GM19467 (cell line): ENCODE data around the gene PLD5.
A peak's percentile ranks its signal among the peaks of the same experiment; 100 is the strongest.
"Not testable (repeated sequence)": the region's sequence is repeated elsewhere in the genome, so short reads cannot be mapped to it uniquely, and the experiment has no call there.

Source experiments
- ATAC-seq: cut with Tn5 transposase; IDR thresholded peaks from one replicate; pipeline ENCODE4 v1.9.1; 2021; ENCODE audit warnings: mild to moderate bottlenecking, moderate library complexity; ENCODE audit not compliant: unreplicated experiment

PLD5 gene

DNA sequence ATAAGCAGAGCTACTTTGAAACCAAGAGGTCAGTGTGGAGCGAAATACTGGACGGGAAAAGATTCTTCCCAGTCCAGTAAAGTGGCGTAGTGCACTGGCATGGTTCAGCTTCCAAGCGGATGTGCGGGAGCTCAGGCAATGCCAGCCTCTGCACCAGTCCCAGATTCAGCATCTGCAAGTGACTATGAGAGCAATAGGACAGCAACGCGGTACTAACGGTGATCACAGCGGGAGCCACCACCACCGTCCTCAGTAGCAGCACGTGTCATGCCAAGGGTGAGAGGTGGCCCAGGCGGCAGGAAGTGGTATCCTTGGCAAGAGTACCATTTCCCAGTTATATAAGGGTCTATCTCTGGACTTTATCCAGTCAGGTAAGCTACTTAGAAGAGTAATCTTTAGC lies 17.8 kb downstream of the PLD5 start:
- no peak for ATAC-seq

DNA sequence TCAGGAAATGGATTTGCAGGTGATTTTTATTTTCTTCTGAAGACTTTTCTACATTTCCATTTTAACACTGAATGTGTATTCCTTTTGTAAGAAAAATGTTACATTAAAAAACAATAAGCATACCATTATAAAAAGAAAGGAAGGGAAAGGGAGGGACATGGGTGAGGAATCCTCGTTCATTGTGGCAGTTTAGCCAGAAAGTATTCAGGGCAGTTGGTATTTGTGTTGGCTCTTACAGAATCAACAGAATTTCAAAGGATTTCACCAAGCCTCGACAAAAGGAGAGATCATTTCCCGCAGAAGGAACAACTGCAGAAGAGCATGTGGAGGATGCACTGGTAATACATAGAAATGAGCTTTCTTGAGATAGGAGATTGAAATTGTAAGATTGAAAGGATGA lies 35.0 kb downstream of the PLD5 start:
- ATAC-seq = no peak

DNA sequence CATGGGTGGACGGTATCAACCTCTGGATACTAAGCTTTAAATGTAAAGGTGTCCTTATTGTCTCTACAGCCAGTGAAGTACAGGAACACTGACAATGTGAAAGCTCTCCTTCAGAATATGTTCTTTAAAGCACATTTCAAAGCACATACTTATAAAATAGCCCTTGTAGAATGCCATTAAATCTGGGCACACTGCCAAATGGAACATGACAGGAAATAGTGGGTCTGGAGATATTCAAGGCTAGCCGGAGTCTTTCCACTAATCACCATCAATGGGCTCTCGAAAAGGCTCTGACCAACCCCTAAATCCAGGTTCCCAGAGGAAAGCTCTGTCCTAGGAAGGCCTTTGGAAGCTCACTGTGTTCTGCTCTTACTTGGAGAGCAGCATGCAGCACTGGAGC lies 46.6 kb downstream of the PLD5 start:
- ATAC-seq = no peak

DNA sequence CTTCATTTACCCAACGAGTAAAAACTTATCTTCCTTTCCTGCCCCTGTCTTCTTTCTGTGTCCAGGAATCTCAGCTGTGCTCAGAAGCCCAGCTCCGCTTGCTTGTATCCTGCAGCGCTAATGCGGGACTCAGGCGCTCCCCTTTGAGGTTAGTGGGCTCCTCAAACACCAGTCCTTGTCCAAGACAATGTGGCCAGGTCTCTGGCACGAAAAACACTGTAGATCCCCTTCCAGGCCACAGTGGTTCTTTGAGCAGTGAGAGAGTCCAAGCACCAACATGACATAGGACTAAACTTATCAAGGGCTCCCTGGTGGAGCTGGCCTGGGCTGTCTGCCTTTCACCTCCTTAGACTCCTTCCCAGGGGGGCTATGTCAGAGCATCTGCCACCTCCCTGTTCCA lies 53.7 kb downstream of the PLD5 start:
- ATAC-seq = no peak

DNA sequence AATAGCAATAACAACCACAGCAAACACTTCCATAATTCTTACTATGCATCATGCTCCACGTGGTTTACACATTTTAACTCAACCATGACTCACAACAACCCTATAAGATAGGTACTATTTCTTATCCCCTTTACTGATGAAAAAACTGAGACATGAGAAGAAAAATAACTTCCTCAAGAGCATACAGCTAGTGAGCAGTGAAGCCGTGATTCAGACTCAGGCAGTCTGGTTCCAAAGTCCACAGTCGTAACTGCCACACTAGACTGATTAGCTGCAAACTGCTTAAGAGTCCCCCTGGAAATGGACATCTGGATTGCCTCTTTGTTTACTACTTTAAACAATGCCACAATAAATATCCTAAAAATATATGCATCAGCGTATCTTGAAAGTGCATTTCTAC lies 55.7 kb downstream of the PLD5 start:
- no peak for ATAC-seq

DNA sequence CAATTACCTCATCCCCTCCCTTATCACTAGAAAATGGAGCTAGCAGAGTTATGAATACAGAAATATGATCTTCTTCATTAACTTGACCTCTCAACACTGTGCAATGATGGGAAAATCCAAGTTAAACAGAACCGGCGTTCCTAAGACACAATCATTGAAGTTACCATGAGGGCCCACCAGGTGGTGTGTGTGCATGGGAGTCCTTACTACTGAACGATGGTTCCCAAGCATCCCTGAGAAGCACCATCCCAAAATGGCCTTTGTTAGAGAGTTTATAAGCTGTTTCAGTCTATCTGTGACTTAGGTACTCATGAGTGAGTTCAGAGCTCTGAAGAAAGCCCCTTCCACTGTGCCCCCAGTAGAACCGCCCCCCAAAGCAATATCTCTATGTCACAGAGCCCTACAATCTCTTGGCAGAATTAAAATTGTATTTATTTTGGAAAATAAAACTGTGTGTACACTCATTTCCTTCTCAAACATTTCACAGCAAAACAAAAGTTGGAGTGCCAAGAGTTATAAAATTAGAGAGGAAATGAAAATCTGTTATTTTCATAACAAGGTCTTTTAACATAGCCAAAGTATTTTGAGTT lies 56.8 kb downstream of the PLD5 start:
- no peak for ATAC-seq

DNA sequence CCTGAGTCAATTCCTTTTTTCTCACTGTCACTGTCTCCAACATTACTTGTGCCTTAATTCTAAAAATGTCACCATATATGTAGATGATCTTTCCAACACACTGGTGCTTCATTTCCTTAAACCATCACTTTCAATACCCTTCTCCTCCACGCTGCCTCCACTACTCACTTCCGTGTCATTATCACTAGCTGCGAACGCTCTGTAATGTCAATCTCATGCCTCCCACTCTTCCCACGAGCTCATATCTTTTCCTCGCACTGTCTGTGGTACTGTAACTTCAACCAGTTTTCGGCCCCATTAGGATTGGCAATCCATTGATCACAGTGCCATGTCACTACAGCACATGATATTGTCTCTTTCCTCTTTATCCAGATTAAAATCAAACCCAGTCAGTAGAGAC lies 61.6 kb downstream of the PLD5 start:
- ATAC-seq = no peak

DNA sequence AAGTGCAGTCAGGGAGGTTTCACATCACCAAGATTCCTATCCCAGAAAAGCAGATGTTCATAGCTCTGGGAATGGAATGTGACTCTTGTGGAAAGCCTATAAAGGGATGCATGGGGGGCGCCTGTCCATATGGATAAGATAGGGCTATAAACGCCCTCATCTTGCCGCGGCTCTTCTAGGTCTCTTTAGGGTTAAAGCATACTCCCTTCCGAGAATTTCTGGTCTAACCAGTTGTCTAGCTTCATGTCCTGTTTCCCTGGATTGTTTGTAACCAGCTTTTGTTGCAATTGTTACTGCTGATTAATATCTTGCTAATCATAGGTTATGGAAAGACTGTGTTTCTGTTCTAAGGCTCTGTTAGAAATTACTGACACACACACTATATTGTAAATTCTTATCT lies 64.8 kb downstream of the PLD5 start:
- ATAC-seq = not testable (repeated sequence)

DNA sequence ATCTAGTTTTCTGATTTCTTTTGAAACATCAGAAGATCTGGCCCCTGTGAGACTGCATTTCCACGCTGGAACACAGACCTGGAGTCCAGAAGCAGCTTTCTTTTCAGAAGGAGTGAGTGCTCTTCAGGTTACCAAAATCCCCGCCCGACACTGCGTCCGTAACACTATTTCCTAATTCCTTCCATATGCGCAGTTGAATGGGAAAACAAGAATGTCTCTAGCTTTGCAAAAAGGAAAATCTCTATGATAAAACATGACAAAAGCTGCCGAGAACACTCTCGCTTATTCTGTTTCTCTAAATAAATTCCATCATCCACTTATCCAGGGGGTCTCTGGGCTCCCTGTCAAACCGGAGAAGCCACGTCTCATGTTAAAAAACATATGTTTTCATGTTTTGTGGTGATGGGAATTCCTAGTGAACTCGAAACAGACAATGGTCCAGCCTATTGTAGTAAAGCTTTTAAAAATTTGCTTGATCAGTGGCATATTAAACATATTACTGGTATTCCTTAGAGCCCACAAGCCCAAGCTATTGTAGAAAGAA lies 67.7 kb downstream of the PLD5 start:
- ATAC-seq = no peak

DNA sequence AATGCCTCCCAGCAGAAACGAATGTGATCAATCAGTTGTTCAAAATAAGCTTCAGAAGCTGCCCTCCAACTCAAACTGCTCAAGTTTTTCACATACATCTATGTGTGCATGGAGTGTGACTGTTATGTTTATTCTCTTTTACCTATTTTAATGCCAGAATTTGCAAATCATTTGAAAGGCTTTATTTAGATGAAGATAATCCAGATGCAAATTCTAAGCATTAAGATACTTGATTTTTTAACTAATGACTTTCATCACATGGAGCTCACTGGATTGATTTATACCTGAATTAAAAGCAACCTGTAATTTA lies 69.5 kb downstream of the PLD5 start:
- ATAC-seq = no peak

DNA sequence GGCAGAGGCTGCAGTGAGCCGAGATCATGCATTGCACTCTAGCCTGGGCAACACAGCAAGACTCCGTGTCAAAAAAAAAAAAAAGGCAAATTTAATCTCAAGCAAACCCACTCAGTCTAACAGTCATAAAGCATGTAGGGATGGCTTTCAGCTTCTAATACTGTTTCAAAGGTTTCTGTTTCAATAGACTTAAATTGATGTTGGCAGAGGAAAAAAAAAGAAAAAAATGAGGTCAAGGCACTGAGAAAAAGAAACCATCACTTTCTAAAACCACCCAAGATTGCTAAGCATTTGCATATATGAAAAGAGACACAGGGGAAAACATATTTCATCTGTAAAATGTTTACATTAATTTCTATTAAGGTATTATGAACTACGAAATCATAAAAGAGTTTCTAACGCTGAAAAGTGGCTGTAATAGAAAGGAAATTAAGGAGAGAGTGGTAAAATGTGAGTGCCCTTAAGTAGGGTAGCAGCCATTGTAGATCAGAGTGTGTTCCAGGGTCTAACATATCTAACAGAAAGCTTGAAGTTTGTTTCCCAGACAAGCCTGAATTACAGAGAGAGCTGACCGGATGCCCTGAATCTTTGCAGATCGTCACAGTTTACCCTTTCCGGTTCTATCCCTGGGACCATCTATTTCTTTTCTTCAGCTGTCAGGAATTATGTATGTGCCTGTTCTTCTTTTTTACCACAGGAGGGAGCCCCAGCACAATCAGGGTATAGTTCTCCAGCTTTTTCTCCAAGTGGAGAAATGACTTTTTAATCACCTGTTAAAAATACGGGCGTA lies 70.0 kb downstream of the PLD5 start:
- peak; percentile 60 for ATAC-seq

DNA sequence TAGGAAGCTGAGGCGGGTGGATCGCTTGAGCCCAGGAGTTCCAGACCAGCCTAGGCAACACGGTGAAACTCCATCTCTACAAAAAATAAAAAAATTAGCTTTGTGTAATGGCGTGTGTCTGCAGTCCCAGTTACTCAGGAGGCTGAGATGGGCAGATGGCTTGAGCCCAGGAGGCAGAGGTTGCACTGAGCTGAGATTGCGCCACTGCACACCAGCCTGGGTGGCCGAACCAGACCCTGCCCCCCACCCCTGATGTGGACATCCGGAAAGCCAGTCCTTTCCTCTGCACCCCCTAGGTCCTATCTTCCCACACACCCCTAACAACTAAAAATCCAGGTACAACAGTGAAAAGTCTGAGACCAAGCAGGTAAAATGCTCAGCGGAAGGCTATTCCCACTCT lies 71.9 kb downstream of the PLD5 start:
- ATAC-seq = no peak

DNA sequence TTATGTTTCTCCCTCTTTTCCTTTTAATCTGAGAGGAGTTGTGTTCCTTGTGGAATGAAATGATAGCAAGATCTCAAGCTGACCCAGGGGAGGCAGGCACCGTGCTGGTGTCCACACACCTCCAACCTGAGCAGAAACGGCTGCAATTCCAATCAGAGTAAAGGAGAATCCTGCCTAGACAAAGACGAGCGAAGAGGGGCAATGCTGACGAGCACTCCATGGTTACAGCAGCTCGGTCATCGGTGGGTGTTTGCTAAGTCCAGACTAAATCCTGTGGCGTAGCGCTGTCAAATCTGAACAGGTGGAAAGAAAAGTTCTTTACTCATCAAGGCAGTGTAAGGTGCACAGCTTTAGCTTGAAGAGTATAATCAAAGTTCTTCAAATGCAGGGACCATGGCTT lies 74.8 kb downstream of the PLD5 start:
- ATAC-seq = no peak

DNA sequence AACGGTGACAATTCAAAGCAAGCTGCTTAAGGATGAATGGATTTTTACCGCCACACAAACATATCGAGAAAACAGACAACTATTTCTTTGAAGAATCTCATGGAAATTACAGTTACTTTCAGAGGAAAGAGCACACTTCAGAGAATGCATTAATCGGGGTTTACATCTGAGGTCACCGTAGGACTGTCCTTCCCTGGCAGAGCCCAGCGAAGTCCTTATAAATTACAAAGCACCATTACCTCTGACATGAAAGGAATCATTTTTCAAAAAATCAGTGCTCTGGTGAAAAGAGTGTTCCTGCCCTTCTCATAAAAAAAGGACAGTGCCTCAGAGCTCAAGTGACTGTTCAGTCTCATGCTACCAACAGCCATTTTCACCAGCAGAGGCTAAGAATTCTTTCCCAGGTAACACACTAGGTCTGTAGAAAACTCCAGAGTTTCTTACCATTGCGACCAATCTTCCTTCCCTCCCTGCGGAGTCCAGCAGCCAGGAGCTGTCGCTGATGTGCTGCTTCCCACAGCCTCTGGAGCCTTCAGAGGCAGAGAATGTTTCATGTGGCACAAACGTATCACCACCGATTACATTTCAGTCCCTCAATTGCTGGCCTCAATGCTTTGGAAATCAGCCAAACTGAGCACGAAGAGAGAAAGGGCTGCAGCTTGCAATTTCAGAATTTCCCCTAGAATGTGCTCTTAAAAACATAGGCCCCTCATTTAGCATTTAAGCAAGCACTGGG lies 75.4 kb downstream of the PLD5 start:
- ATAC-seq = no peak

DNA sequence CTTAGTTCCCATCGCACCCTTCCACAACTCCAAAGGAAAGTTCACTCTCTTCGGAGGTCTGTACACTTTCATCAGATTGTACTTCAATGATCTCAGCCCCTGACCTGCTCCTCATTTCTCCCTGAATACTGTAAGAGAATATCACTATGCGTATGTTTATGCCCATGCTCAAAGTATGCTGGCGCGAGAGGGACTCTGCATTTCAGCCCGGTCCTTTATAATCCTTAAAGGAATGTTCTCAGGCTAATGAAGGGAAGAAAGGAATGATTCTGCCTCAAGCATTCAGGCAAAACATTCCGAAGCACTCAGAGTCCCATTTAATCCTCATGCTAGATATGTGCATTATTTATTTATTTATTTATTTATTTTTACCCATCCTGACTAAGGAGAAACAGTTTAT lies 76.8 kb downstream of the PLD5 start:
- no peak for ATAC-seq

DNA sequence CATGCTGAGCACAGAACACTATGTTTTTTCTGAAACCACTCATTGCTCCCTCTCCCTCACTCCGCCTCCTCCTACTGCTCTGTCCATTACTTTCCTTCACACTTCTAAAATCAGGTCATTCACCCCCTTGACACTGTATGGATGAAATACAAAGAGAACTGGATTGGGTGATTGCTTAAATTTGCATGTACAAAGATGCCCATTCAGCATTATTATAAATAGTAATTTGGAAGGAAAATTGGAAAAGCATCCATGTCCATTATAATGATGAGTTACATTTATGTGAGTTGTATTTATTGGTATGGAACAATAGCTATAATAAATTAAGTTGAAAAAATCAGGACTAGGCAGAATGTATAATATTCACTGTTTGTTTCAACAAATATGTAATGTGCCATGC lies 83.7 kb downstream of the PLD5 start:
- ATAC-seq = no peak

DNA sequence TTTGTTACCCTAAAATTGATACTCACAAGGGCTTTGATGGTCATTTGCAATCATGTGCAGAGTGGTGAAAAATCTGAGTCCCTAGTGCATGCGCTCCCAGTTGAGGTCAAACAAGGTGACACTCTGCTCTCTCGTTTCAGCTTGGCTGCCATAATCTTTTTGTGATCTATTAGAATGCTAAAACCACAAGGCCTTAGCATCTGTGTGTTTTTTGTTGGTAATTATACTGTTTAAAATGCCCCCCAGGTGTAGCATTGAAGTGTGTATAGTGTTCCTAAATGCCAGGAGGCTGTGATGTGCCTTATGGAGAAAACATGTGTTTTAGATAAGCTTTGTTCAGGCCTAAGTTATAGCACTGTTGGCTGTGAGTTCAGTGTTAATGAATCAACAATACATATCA lies 89.3 kb downstream of the PLD5 start:
- no peak for ATAC-seq

DNA sequence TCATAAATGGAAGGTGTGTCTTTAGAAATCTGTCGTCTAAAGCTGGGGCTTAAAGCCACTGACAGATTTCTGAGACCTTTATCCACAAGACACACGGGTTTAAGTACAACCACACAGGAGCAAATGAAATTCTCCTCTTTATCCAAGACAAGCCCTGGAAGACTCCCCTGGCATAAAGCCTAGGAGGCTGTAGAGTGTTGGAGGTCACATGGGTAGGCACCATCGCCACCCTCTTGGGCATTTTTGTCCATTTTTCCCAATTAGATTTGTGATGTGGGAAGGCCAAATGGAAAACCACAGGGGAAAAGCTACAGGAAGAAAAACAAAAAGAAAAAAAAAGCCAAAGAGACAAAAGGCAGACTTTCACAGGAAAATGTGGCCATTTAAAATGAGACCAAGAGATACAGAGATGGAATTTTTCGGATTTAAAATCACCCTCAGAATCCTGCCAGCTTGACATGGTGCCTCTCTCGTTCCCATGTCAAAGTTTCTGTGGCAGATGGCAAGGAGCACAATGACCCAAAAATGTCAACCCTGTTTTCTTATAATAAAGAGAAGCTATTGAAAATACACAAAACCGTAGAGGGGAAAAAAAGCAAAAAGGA lies 91.9 kb downstream of the PLD5 start:
- ATAC-seq = no peak

DNA sequence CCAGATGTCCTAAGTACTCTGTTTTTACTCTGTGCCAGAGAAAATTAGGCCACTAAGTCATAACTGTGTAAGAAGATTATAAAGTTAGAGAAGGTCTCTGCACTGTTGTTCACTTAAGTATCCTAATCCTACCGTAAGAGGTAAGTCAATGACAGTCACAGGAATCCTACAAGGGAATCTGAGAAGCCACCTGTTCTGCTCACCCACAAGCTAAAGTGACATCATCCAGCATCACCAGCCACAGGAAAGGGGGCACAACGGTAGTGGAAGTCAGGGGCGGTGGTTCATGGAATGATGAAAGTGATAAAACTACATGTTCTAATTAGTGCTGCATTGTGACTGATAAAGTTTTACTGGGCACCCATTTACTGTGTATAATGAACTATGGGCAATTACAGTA lies 92.7 kb downstream of the PLD5 start:
- ATAC-seq = no peak

DNA sequence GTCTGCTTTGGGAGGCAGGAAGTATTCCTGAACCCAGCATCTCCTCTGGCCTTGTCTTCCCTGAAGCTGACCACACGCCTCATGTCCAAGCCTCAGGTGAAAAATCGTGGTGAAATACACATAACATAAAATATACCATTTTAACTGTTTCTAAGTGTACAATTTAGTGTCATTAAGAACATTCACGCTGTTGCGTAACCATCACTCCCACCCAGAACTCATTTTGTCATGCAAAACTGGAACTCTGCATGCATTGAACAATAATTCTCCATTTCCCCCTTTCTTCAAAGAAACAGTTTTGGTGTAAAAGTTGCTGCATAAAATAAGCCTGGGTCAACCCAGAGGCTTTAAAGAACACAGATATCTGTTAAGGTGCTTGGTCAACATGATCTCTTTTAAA lies 93.5 kb downstream of the PLD5 start:
- no peak for ATAC-seq

DNA sequence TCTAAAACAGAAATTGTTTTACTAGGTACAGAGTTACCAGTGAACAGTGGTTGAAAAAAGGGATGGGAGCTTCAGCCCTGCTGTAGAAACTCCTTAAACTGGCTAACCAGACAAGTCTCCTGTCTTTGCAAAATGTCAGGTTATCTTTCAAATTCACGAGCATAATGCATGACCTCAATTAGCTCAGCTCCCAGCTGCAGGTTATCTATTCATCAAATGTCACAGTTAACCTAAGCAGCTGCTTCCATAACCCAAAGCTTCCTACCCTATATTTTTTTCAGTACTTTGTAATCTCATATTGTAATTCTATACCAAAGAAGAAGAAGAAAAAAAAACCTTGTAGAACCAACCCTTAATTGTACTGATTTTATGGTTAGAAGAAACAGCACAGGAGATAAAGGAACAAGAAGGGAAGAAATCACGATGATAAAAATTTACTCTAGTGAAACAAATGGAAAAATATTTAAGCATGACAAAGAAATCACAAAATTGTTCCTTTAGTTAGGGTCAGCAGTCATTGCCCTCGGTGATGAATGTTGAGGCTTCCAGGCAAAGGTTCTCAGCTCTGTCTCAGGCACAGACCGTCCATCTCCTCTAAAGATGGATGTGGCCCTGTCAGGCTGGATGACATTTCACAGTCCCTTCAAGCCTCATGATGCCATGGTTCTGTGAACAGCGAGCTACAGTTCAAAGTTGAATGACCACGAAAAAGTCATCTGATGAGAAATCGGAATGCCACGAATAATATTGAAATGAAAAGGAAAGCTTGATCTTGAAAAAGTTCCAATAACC lies 95.9 kb downstream of the PLD5 start:
- ATAC-seq = no peak
